ENCODE data around the gene PLCB4.

GRCh38 chr20:9323622-9324021 lies 254.7 kb downstream of the PLCB4 start:
- TF ChIP-seq CTCF (conservative IDR thresholded peaks at IDR 0.05; ENCODE audit: low read length) (peak; percentile 74), EZH2phosphoT487 (IDR thresholded peaks at IDR 0.05; ENCODE audit: borderline replicate concordance) (no peak)
